K562 (cell line): ENCODE measurements around the gene NUDT14. TPM values are rescaled to one million over a fixed set of nuclear protein-coding genes. Genes with fewer than 3 reads are reported as not detected.

Experiments
- ATAC-seq: fragments of 200-7000 bp; cut with Tn5 transposase; 3 replicates; pipeline ENCODE4 v1.9.1; 2020; ENCODE audit warnings: moderate library complexity
- BruUV-seq: library from RNA; stranded (reverse); fragments of 400-500 nt; replicated peaks from 2 replicates; lab custom pipeline; 2021; lab: Mats Ljungman, UMichigan
- CTCF ChIA-PET: fragments of 300-600 bp; formaldehyde crosslinking; extraction: SDS; loops from one replicate; lab custom pipeline; 2021; ENCODE audit warnings: low intra/inter-chr PET ratio; lab: Yijun Ruan, JAX
- POLR2A ChIA-PET: fragments of 300-600, 350-650 bp; sonication (Branson Sonifier 250); formaldehyde crosslinking; extraction: SDS; loops from one replicate; lab custom pipeline; 2021; ENCODE audit warnings: antibody characterized with exemption, inconsistent platforms; lab: Yijun Ruan, JAX
- DNase-seq, 4 experiments: peaks; one replicate each; pipeline versions ENCODE4 v3.0.0 to v3.0.0-alpha.2; 2011 to 2018; ENCODE audit warnings: low spot score in 3 of 4, mixed read lengths in 3 of 4; ENCODE audit errors: extremely low read depth in 1 of 4
- FAIRE-seq: peaks from 2 replicates; lab custom pipeline; 2011; peaks lifted over from hg19 to GRCh38; lab: Jason Lieb, UNC
- H2AFZ ChIP-seq: 2 replicates; pipeline ENCODE4 v1.6.0; 2011; ENCODE audit warnings: low read depth, low read length, control low read depth, inconsistent platforms
- H3K27ac ChIP-seq: fragments of 200-600 bp; 3 replicates; pipeline ENCODE4 v1.8.0; 2011; ENCODE audit warnings: low read depth, mild to moderate bottlenecking, control low read depth, inconsistent platforms, low read length, moderate library complexity, mixed read lengths; ENCODE audit errors: extremely low read depth
- H3K27me3 ChIP-seq, 2 experiments: fragments of 300-600 bp in 1 of 2; 2 replicates in 1 of 2; 3 replicates in 1 of 2; pipeline versions ENCODE4 v1.6.0 to v1.8.0; 2011; ENCODE audit warnings: inconsistent platforms in 2 of 2, low read length in 2 of 2, mild to moderate bottlenecking in 1 of 2, mixed read lengths in 1 of 2, moderate library complexity in 1 of 2; ENCODE audit not compliant: control insufficient read depth in 2 of 2, insufficient read depth in 2 of 2
- H3K36me3 ChIP-seq: fragments of 300-600 bp; 3 replicates; pipeline ENCODE4 v1.8.0; 2011; ENCODE audit warnings: mild to moderate bottlenecking, low read length, inconsistent platforms; ENCODE audit not compliant: control insufficient read depth, insufficient read depth
- H3K4me1 ChIP-seq, 2 experiments: fragments of 200-600 bp in 1 of 2; replicated peaks in 1 of 2; 2 replicates in 1 of 2; 3 replicates in 1 of 2; pipeline versions ENCODE4 v1.5.1 to v1.8.0; 2011; ENCODE audit warnings: inconsistent platforms in 2 of 2, low read length in 2 of 2, mild to moderate bottlenecking in 1 of 2, mixed read lengths in 1 of 2, moderate library complexity in 1 of 2; ENCODE audit not compliant: control insufficient read depth in 2 of 2, insufficient read depth in 2 of 2
- H3K4me2 ChIP-seq: 2 replicates; pipeline ENCODE4 v1.6.1; 2011; ENCODE audit warnings: low read length, control low read depth, inconsistent platforms, mixed read lengths; ENCODE audit not compliant: insufficient read depth
- H3K4me3 ChIP-seq: fragments of 200-600 bp; sonication (generic), shearing (Covaris generic); 2 replicates; pipeline ENCODE4 v1.5.1; 2016; ENCODE audit warnings: control low read depth, inconsistent platforms
- H3K79me2 ChIP-seq: fragments of 200-600 bp; 3 replicates; pipeline ENCODE4 v1.8.0; 2011; ENCODE audit warnings: low read length, inconsistent platforms; ENCODE audit not compliant: control insufficient read depth, insufficient read depth
- H3K9ac ChIP-seq, 2 experiments: 2 replicates each; pipeline versions ENCODE4 v1.6.0 to v1.6.1; 2011; ENCODE audit warnings: low read depth in 2 of 2, low read length in 2 of 2, control low read depth in 1 of 2, inconsistent platforms in 1 of 2, mild to moderate bottlenecking in 1 of 2, mixed read lengths in 1 of 2; ENCODE audit not compliant: insufficient read depth in 1 of 2
- H3K9me1 ChIP-seq: one replicate; pipeline ENCODE4 v1.6.0; 2011; ENCODE audit warnings: inconsistent platforms, mild to moderate bottlenecking, low read length, moderate library complexity; ENCODE audit not compliant: control insufficient read depth, insufficient read depth
- H3K9me3 ChIP-seq: replicated peaks from 2 replicates; pipeline ENCODE4 v1.5.1; 2011; ENCODE audit warnings: low read depth, low read length, inconsistent platforms; ENCODE audit not compliant: control insufficient read depth, insufficient read depth
- H4K20me1 ChIP-seq: replicated peaks from 2 replicates; pipeline ENCODE4 v1.6.1; 2011; ENCODE audit warnings: low read length, inconsistent platforms, mixed read lengths; ENCODE audit not compliant: control insufficient read depth, insufficient read depth
- KLF13 ChIP-seq: fragments of 450-650 bp; IDR thresholded peaks from 2 replicates; pipeline ENCODE4 v1.6.1; 2016; ENCODE audit warnings: missing genetic modification characterization, low read depth, mild to moderate bottlenecking, missing compliant biosample characterization, moderate library complexity, borderline replicate concordance
- POLR2G ChIP-seq: fragments of 200-400 bp; formaldehyde crosslinking; IDR thresholded peaks from 2 replicates; pipeline ENCODE4 v1.6.1; 2017; ENCODE audit warnings: low read depth, mild to moderate bottlenecking, antibody characterized with exemption, low read length, moderate library complexity
- RBFOX2 ChIP-seq: fragments of 200-400 bp; formaldehyde crosslinking; IDR thresholded peaks from 2 replicates; pipeline ENCODE4 v1.6.1; 2017; ENCODE audit warnings: low read depth, mild to moderate bottlenecking, low read length, moderate library complexity
- TBP ChIP-seq: optimal IDR thresholded peaks from 2 replicates; pipeline ENCODE3; 2011; ENCODE audit warnings: low read depth, low read length, improper control_type of control experiment
- ZNF41 ChIP-seq: fragments of 250-450 bp; sonication (Bioruptor Pico); conservative IDR thresholded peaks from 2 replicates; pipeline ENCODE4 v1.4.0; 2020; ENCODE audit warnings: mild to moderate bottlenecking
- WGBS: fragments of 100-300 bp; shearing (Covaris generic); methylation state at CpG from one replicate; pipeline ENCODE4 v1.1.6; 2016; ENCODE audit warnings: low coverage, mixed read lengths; ENCODE audit not compliant: insufficient coverage; ENCODE audit errors: missing lambda C conversion rate; 5-methylcytosine and 5-hydroxymethylcytosine counted together
- in situ Hi-C: fragments of 300-500 bp; cut with MboI; formaldehyde crosslinking; loops from 4 replicates; pipeline ENCODE4 v1.15.0; 2018; ENCODE audit warnings: inconsistent platforms, mixed read lengths
- intact Hi-C: fragments of 100-400 bp; cut with micrococcal nuclease; formaldehyde crosslinking; loops from 2 replicates; pipeline ENCODE4 v1.14.2; 2022
- polyA plus RNA-seq, 8 experiments: library from polyadenylated mRNA; depleted of rRNA in 4 of 8; stranded (reverse) in 5 of 8; unstranded in 3 of 8; fragments of >200 nt; fragmentation: Nextera tagmentation in 2 of 8; fragmentation: Illumina TruSeq in 1 of 8; extraction: Ambion mirVana in 2 of 8; extraction: Trizol in 1 of 8; gene quantifications; 2 replicates each; pipeline versions ENCODE4 v1.2.1 to v1.2.3, GENCODE V29; 2011 to 2014; ENCODE audit warnings: inconsistent platforms in 1 of 8, missing spikeins in 1 of 8
- total RNA-seq, 7 experiments: library from RNA; depleted of rRNA in 6 of 7; stranded (reverse); fragments of >200 nt in 6 of 7; fragmentation: Illumina TruSeq in 2 of 7; extraction: Trizol in 2 of 7; gene quantifications; 2 replicates each; pipeline versions ENCODE4 v1.2.1 to v1.2.3, GENCODE V29; 2011 to 2021; ENCODE audit warnings: low replicate concordance in 1 of 7

NUDT14 gene
- total and polyA plus RNA-seq, 9 of the 15 experiments (the other 6 are each of a cell fraction or from before 2014, with no cell fraction given): 0.14 to 16.3 (median 8.2) TPM

DNA sequence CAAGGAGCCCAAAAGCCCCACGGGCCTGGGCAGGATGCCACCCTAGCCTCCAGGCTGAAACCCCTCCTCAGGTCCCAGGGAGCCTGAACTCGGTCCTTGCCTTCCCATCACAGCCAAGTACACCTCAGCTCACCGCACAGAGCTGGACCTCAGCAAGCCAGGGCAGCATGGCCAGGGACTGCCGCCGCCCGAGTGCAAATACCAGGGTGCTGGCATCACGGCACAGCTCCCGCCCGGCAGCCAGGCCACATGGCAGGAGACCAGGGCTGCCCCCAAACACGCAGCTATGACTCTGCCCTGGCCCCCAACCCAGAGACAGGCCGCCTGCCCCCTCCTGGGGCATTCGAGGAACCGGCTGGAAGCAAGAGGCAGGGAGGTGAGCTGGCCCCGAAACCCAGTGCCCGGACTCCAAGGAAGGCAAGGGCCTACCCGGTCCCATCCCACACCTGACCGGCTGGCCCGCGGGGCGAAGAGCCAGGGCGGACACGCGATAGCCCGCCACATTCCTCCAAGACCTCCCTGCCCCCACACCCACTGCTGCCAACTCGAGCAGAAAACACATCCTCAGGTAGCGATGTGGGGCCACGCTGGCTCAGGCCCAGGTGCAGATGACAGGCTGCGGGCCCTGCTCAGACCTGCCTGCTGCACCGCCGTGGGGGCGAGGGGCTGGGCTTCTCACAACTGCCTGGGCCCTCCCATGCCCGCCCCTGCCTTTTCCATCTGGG, 15.2 kb downstream of the NUDT14 start:
- DNase-seq (no peak), ATAC-seq (no peak), FAIRE-seq (no peak)
- Histone ChIP-seq H4K20me1 (peaks cover 5% of the 10 kb centered on the region; the same call in 1 of the 2 replicates), H3K4me1 (peaks cover 10 to 84% of the 10 kb centered on the region in 2 experiments; a peak in 4 of 5 replicates), H3K79me2 (peaks cover 59% of the 10 kb centered on the region), H2AFZ (no peak overlapping the region), H3K4me2 (no peak overlapping the region), H3K36me3 (peaks cover 12% of the 10 kb centered on the region; the same call in 1 of the 3 replicates), H3K9ac (peak overlapping the region; percentile 83 to 95; a peak in 3 of 4 replicates), H3K9me1 (peaks cover 4% of the 10 kb centered on the region), H3K27me3 (no peaks in the 10 kb centered on the region), H3K27ac (no peak overlapping the region), H3K4me3 (no peak overlapping the region), H3K9me3 (no peaks in the 10 kb centered on the region)
- ChIA-PET POLR2A (interaction anchor here (0.6 kb wide), 1 partner anchor 186 kb away, joined by 3 read pairs; no protein-coding TSS in a partner anchor), CTCF (no interaction called here)
- intact Hi-C loops (no loop called here), in situ Hi-C loops (no loop called here)
- BruUV-seq: no TSS peak
- 90% methylated on average over 18 of the region's 32 CpGs for WGBS
- no peak for TF ChIP-seq ZNF41 (CRISPR knock-in tag)
- peak; percentile 0; the same call in 1 of the 2 replicates for TF ChIP-seq RBFOX2
- TF ChIP-seq TBP: no peak
- TF ChIP-seq KLF13 (tag): no peak
- TF ChIP-seq POLR2G: peak; percentile 19; the same call in 1 of the 2 replicates
- TF ChIP-seq, all 486 proteins: peak for 2
